Memory B cell (primary cell): ENCODE measurements around the gene ZDBF2.
"Not testable (repeated sequence)": the region's sequence is repeated elsewhere in the genome, so short reads cannot be mapped to it uniquely, and the experiment has no call there.

Source experiments
- ATAC-seq: fragments of 150-1000 bp; cut with Tn5 transposase; 2 replicates; pipeline ENCODE4 v1.10.0; 2021; ENCODE audit warnings: low read depth, mild to moderate bottlenecking, moderate library complexity
- DNase-seq, 2 donors: peaks; one replicate each; pipeline ENCODE4 v3.0.0; 2022; ENCODE audit warnings: low spot score in 2 of 2
- H3K27ac Mint-ChIP-seq: one replicate; pipeline ENCODE4 v1.8.0; 2022; ENCODE audit warnings: mild to moderate bottlenecking, moderate library complexity, mixed read lengths
- H3K27me3 Mint-ChIP-seq: one replicate; pipeline ENCODE4 v1.8.0; 2022; ENCODE audit warnings: mixed read lengths
- H3K36me3 Mint-ChIP-seq: one replicate; pipeline ENCODE4 v1.8.0; 2022; ENCODE audit warnings: mild to moderate bottlenecking, mixed read lengths
- H3K4me1 Mint-ChIP-seq: one replicate; pipeline ENCODE4 v1.8.0; 2022; ENCODE audit warnings: mixed read lengths
- H3K4me3 Mint-ChIP-seq: one replicate; pipeline ENCODE4 v1.8.0; 2022; ENCODE audit warnings: mild to moderate bottlenecking, moderate library complexity, mixed read lengths
- H3K9me3 Mint-ChIP-seq: one replicate; pipeline ENCODE4 v1.8.0; 2022; ENCODE audit warnings: mixed read lengths

ZDBF2 gene

DNA sequence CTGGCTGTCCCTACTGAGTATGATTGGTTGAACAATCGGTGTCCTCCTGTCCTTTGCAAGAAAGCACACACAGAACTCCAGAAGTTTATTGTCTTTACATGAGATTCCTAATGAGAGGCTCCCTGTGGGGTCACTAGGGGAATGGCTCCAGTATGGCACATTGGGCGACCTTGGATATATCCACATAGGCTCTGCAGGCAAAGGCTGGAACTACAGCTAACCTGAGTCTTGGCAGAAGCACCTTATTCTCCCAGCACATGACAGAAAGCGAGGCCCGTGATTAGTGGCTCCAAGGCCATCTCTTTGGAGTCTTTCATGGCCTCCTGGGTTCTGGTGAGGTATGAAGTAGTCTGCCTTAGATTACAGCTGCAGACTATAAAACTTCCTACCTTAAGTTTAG lies 49.0 kb downstream of the ZDBF2 start:
- Mint-ChIP-seq H3K27ac (no peak overlapping the region), H3K36me3 (no peaks in the 10 kb centered on the region), H3K27me3 (peaks cover 4% of the 10 kb centered on the region), H3K4me3 (no peak overlapping the region), H3K9me3 (peaks cover 8% of the 10 kb centered on the region), H3K4me1 (no peaks in the 10 kb centered on the region)
- DNase-seq (no peak), ATAC-seq (no peak)

DNA sequence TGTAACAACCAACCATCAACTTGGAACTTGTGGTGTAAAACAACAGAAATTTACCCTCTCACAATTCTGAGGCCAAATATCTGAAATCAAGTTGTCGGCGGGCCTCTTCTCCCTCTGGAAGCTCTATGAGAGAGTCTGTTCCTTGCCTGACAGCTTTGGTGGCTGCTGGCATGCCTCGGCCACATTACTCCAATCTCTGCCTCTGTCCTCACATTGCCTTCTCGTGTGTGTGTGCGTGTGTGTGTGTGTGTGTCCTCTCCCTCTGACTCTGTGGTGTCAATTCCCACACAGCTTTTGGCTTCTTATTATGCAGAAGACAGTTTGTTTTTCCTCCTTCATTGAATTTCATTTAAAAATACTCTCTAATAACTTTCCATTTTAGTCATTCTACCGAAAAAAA lies 50.4 kb downstream of the ZDBF2 start:
- Mint-ChIP-seq H3K27ac (no peak overlapping the region), H3K4me3 (no peak overlapping the region), H3K27me3 (peaks cover 4% of the 10 kb centered on the region), H3K36me3 (no peaks in the 10 kb centered on the region), H3K4me1 (no peaks in the 10 kb centered on the region), H3K9me3 (peaks cover 2% of the 10 kb centered on the region)
- no peak for ATAC-seq
- DNase-seq, result no peak

DNA sequence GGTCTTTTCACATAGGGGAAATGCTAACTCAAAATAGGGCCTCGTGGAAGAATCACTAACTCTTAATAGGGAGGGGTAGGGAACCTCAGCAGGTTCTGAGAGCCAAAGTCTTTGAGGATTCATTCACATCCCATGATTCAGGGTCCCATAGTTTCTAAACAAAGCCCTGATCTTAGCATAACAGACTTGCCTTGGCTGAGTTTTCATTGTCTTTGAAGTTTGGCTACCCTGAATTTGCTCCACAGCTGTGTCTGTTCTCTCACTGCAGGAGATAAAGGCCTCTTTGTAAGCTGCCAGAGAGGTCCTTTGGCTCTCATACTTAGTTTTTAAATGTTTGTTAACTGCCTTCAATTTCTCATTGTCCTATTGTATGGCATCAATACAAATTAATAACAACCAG lies 54.5 kb downstream of the ZDBF2 start:
- no peaks in the 10 kb centered on the region for H3K36me3 Mint-ChIP-seq
- no peak overlapping the region for H3K4me3 Mint-ChIP-seq
- DNase-seq (no peak), ATAC-seq (no peak)
- no peaks in the 10 kb centered on the region for H3K9me3 Mint-ChIP-seq
- no peak overlapping the region for H3K27ac Mint-ChIP-seq
- peaks cover 9% of the 10 kb centered on the region for H3K27me3 Mint-ChIP-seq
- no peaks in the 10 kb centered on the region for H3K4me1 Mint-ChIP-seq

DNA sequence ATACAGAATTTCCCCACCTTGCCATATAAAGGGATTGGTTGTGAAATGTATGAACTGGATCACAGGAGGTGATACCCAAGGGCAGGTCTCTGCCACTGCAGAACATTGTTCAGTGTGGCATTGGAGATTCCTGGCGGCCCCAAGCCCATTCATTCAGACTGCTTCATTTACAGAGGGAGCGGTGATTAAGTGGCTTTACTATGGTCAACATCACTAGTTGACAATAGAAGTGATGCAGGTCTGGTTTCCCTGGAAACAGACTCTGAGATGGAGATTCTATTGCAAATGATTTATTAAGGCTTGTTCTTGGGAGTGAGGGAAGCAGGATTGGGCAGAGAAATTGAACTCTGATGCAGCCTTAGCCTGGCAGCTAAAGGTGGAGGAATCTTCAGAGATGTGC lies 62.4 kb downstream of the ZDBF2 start:
- no peaks in the 10 kb centered on the region for H3K4me1 Mint-ChIP-seq
- no peaks in the 10 kb centered on the region for H3K9me3 Mint-ChIP-seq
- no peak for DNase-seq
- H3K27ac Mint-ChIP-seq, result no peak overlapping the region
- no peak overlapping the region for H3K4me3 Mint-ChIP-seq
- no peaks in the 10 kb centered on the region for H3K36me3 Mint-ChIP-seq
- H3K27me3 Mint-ChIP-seq, result peaks cover 4% of the 10 kb centered on the region
- no peak for ATAC-seq

DNA sequence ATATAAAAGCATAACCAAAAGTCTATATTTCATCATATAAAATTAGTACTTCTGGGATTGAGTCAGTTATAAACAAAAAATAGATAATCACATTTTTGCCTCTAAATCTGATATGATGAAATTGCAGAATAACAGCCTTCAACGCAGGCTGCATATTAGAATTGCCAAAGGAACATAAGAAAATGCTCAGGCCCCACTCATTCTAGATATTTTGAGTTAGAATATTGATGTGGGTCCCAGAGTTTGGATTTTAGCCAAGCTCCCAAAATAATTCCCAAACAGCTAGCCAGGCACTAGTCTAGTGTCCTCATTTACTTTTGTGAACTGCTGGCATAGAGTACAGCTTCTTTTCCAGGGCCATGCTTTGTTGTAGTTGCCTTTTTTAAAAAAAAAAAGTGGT lies 63.5 kb downstream of the ZDBF2 start:
- ATAC-seq, result no peak
- H3K27me3 Mint-ChIP-seq, result peaks cover 4% of the 10 kb centered on the region
- no peak overlapping the region for H3K27ac Mint-ChIP-seq
- H3K4me3 Mint-ChIP-seq, result no peak overlapping the region
- no peaks in the 10 kb centered on the region for H3K9me3 Mint-ChIP-seq
- no peaks in the 10 kb centered on the region for H3K36me3 Mint-ChIP-seq
- no peaks in the 10 kb centered on the region for H3K4me1 Mint-ChIP-seq
- no peak for DNase-seq

DNA sequence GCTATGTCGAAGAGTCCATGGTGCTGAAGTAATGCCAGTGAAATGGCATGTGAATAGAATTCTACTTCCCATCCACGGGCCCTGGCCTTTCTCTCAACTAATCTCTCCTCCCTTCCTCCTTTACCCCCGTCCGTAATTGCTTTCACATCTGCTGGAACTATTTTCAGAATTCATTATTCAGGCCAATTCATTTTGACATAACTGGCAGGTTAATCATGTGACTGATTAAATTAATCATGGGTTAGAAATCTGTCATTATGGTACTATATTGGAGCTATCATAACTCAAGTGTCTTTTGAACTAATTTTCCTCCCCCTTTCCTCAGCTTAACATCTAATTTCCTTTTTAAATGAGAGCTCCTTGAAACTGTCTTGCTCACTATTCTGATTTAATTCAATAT lies 66.9 kb downstream of the ZDBF2 start:
- Mint-ChIP-seq H3K4me1 (no peaks in the 10 kb centered on the region), H3K27ac (no peak overlapping the region), H3K9me3 (peaks cover 2% of the 10 kb centered on the region), H3K27me3 (peaks cover 9% of the 10 kb centered on the region), H3K4me3 (no peak overlapping the region), H3K36me3 (peaks cover 2% of the 10 kb centered on the region)
- DNase-seq, result no peak
- no peak for ATAC-seq

DNA sequence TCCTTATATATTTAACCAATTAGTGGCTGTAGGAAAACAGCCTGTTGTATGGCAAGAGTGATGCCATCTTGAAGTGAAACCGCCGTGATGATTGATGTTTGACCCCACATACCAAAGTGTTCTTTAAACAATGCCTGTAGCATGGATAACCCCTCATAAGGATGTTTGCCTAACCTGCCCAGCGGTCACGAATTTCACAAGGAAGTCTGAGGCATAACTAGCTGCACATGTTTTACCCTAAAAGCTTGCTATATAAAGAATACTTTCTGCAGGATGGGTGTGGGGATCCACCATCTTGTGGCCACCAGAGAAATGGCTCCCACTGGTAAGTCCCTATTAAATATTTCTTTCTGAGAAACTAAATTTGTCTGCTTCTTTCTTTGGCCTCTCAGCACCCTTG lies 68.7 kb downstream of the ZDBF2 start:
- DNase-seq (no peak), ATAC-seq (no peak)
- Mint-ChIP-seq H3K27me3 (peaks cover 7% of the 10 kb centered on the region), H3K36me3 (peaks cover 2% of the 10 kb centered on the region), H3K27ac (no peak overlapping the region), H3K9me3 (peaks cover 2% of the 10 kb centered on the region), H3K4me1 (no peaks in the 10 kb centered on the region), H3K4me3 (no peak overlapping the region)

DNA sequence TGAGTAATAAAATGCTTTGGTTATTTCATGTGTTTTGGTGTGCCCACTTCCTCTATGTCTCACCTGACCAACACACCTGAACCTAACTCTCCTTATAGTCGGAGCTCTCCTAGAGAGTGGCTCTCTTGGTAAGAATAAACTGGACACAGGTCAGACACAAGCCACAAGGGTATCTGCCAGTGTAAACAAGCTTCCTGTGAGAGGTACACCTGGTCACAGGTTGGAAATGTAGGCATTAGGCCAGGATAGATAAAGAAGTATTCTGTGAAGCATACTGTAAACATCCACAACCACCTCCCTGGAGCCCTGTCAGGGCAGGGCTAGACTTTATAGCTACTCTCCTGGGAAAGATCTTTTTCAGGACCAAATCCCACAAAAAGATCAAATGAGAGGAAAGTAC lies 69.4 kb downstream of the ZDBF2 start:
- Mint-ChIP-seq H3K4me3 (no peak overlapping the region), H3K27ac (no peak overlapping the region), H3K9me3 (peaks cover 2% of the 10 kb centered on the region), H3K4me1 (no peaks in the 10 kb centered on the region), H3K36me3 (peaks cover 2% of the 10 kb centered on the region), H3K27me3 (peaks cover 9% of the 10 kb centered on the region)
- ATAC-seq (no peak), DNase-seq (no peak)

DNA sequence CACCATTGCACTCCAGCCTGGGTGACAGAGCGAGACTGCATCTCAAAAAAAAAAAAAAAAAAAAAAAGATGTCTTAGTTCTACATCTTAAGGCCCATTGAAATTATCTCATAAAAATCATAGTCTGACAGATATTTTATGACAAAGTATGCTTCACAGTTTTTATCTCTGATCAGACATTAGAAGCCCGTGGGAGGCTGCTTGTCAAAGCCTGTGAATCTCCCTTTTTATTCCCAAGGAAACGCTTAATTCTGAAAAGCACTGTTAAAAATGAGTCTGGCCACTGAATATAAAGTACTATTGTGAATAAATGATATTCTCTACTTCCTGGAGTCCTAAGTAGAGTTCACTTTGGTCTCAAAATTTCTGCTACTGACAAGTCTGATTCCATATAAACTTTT lies 71.1 kb downstream of the ZDBF2 start:
- Mint-ChIP-seq H3K36me3 (peaks cover 4% of the 10 kb centered on the region), H3K9me3 (peaks cover 8% of the 10 kb centered on the region)
- DNase-seq, result no peak

DNA sequence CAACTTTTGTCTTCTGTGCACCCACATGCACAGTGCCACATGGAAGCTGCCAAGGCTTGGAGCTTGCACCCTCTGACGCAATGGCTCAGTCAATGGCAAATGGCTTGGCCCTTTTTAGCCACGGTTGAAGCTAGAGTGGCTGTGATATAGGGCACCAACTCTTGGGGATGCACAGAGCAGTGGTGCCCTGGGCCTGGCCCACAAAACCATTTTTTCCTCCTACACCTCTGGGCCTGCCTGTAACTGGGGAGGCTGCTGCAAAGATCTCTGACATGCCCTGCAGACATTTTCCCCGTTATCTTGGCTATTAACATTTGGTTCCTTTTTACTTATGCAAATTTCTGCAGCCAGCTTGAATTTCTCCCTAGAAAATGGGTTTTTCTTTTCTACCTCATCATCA lies 74.9 kb downstream of the ZDBF2 start:
- peaks cover 4% of the 10 kb centered on the region for H3K27me3 Mint-ChIP-seq
- H3K36me3 Mint-ChIP-seq, result peaks cover 4% of the 10 kb centered on the region
- no peak overlapping the region for H3K27ac Mint-ChIP-seq
- peaks cover 8% of the 10 kb centered on the region for H3K9me3 Mint-ChIP-seq
- no peak overlapping the region for H3K4me3 Mint-ChIP-seq
- ATAC-seq, result no peak
- no peaks in the 10 kb centered on the region for H3K4me1 Mint-ChIP-seq
- DNase-seq, result no peak

More for the DNA sequence above, 71.1 kb downstream of the ZDBF2 start:
- Mint-ChIP-seq H3K27ac (no peak overlapping the region), H3K4me1 (no peaks in the 10 kb centered on the region), H3K27me3 (peaks cover 9% of the 10 kb centered on the region), H3K4me3 (no peak overlapping the region)
- ATAC-seq, result no peak

DNA sequence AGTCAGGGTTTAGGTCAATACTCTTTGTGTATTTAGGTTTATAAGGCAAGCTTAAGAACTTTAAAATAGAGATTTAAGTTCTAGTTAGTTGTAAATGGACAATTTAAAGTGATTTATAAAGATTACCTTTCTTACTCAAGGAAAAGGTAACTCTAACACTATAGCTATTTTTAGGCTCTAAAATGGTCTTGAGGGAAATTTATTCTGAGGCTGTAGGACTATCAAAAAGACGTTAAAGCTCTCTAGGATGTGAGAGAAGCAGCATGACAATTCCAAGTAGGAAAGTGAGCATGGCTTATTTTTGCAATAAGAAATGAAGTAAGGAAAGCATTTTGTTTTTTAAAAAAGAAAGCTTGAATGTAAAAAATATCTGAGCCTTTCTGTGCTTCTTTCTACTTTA lies 78.1 kb downstream of the ZDBF2 start:
- DNase-seq (no peak), ATAC-seq (no peak)
- Mint-ChIP-seq H3K27me3 (peaks cover 2% of the 10 kb centered on the region), H3K4me3 (no peak overlapping the region), H3K4me1 (no peaks in the 10 kb centered on the region), H3K27ac (no peak overlapping the region), H3K9me3 (peaks cover 5% of the 10 kb centered on the region), H3K36me3 (peaks cover 2% of the 10 kb centered on the region)

DNA sequence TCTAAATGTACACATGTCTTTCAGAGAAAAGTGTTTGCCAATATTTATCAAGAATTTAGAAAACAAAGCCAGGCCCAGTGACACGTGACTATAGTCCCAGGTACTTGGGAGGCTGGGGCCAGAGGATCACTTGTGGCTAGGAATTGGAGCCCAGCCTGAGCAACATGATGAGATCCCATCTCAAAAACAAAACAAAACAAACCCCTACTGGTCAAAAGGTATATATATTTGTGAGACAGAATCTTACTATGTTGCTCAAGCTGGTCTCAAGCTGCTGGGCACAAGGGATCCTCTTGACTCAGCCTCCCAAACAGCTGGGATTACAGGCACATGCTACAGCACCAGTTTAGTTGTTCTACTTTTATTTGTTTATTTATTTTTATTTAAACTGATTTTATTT lies 79.2 kb downstream of the ZDBF2 start:
- ATAC-seq (no peak), DNase-seq (no peak)
- no peaks in the 10 kb centered on the region for H3K4me1 Mint-ChIP-seq
- H3K9me3 Mint-ChIP-seq, result peaks cover 6% of the 10 kb centered on the region
- no peak overlapping the region for H3K27ac Mint-ChIP-seq
- H3K36me3 Mint-ChIP-seq, result peaks cover 2% of the 10 kb centered on the region
- no peaks in the 10 kb centered on the region for H3K27me3 Mint-ChIP-seq
- no peak overlapping the region for H3K4me3 Mint-ChIP-seq

DNA sequence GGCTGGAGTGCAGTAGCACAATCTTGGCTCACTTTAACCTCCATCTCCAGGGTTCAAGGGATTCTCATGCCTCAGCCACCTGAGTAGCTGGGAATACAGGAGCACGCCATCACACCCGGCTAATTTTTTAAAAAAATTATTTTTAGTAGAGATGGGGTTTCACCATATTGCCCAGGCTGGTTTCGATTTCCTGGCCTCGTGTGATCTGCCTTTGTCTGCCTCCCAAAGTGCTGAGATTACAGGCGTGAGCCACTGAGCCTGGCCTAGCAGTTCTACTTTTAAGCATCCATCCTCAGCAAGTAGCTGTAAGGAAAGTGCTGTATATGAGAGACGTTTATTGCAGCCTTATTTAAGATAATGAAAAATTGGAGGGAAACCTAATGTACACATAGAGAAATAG lies 79.7 kb downstream of the ZDBF2 start:
- no peak overlapping the region for H3K27ac Mint-ChIP-seq
- DNase-seq, result no peak

DNA sequence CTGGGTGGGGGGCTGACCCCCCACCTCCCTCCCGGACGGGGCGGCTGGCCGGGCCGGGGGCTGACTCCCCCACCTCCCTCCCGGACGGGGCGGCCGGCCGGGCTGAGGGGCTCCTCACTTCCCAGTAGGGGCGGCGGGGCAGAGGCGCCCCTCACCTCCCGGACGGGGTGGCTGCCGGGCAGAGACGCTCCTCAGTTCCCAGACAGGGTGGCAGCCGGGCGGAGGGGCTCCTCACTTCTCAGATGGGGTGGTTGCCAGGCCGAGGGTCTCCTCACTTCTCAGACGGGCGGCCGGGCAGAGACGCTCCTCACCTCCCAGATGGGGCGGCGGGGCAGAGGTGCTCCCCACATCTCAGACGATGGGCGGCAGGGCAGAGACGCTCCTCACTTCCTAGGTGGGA lies 82.4 kb downstream of the ZDBF2 start:
- not testable (repeated sequence) for H3K36me3 Mint-ChIP-seq, H3K27me3 Mint-ChIP-seq, ATAC-seq, H3K9me3 Mint-ChIP-seq, H3K4me3 Mint-ChIP-seq, H3K27ac Mint-ChIP-seq, H3K4me1 Mint-ChIP-seq, DNase-seq

More for the DNA sequence above, 79.7 kb downstream of the ZDBF2 start:
- Mint-ChIP-seq H3K4me3 (no peak overlapping the region), H3K27me3 (no peaks in the 10 kb centered on the region), H3K9me3 (peaks cover 8% of the 10 kb centered on the region), H3K4me1 (no peaks in the 10 kb centered on the region), H3K36me3 (peaks cover 2% of the 10 kb centered on the region)
- no peak for ATAC-seq

DNA sequence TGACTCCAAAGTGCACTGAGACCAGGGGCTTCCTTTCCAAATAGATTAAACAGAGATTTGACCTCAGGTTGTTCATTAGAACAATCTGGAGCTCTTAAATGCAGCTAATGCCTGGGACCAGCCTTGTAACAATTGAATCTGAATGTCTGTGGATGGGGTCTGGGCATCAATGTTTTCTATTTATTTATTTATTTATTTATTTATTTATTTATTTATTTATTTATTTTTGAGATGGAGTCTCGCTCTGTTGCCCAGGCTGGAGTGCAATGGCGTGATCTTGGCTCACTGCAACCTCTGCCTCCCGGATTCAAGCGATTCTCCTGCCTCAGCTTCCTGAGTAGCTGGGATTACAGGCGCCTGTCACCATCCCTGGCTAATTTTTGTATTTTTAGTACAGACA lies 86.4 kb downstream of the ZDBF2 start:
- H3K9me3 Mint-ChIP-seq, H3K4me3 Mint-ChIP-seq, H3K27ac Mint-ChIP-seq, DNase-seq, ATAC-seq, H3K27me3 Mint-ChIP-seq, H3K4me1 Mint-ChIP-seq, H3K36me3 Mint-ChIP-seq: not testable (repeated sequence)
